ENCODE measurements around the gene HDAC7.

HDAC7 gene

DNA sequence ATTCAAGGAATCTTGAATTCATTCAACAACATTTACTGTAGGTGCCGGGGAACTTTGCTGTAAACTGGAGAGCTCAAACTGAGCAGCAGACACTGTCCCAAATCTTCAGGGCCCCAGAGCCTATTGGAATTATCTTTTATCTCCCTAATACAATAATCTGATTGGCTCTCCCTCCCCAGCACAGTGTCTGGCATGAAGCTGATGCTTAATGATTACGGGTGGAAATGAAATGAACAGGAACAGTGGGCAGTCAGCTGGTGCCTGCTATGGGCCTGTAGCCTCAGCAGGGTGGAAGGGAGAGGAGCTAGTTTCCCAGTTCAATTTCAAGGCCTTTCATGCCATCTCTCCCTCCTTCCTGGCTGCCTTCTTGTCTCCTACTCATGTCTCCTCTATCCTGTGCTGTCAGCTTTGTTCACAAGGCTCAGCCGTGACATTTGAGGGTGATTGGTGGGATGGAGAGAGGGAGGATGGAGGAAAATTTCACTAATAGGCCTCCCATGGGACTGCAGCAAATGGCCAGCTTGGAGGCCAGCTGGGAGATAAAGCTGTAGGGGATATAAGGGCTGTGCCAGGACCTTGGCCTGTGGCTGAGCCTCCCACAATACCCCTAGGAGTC is 56.7 kb downstream of the HDAC7 start:
- DNase-seq (ENCODE audit: low read depth in 3 of 3) = no peak

DNA sequence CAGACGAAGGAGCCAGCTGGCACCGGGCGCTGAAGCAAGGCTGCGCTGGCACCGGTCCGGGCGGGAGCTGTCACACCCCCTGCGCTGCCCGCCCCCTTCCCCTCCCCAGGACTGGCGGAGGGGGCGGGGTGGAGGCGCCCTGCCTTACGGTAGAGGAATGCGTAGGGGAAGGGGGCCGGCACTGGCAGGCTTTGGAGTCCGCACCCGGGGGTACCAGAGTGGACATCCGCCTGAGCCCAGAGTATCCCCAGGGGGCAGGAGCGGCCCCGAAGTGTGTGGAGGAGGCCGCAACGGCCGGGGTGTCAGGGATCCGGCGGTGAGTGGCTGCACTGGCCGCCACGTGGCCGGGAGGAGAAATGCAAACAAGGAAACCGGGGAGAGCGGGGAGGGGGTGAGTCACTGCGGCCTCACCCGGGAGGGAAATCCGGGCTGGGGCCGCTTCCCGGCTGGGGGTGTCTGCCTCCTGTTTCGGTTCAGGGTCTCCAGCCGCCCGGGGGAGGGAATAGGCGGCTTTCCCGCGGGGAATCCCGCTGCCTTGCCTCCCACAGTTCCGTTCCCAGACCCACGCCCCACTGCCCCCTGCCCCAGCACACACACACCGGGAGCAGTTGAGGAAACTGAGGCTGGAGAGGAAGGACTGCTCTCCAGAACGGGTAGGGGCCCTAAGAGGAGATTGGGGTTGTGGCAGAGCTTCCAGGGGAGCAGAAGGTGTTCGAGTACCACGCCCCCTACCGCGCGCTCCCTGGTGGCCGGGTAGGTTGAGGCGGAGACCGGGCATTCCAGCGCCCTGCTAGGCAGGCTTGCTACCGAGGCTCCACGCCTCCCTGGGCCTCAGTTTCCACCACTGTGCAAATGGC is 60.6 kb downstream of the HDAC7 start, which contains the start of gene RAPGEF3:
TSS of gene RAPGEF3 (minus strand) at position 47 of the 857 bp plus-strand sequence. CDS start 324 bp downstream, outside the sequence.
- DNase-seq (ENCODE audit: low read depth in 3 of 3) = peak; percentile 45 to 52 (median 46)

DNA sequence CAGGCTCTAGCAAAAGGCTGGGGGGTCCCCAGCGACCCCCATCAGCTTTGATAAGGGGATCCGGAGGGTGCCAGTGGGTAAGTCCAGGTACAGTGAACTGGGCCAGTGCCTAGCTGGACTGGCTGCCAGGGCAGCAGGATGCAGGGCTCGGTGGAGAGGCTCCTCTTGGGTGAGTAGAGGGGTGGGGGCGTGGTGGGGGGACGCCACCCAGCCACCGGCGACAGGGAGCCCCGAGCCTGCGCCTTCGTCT is 61.2 kb downstream of the HDAC7 start:
- DNase-seq (ENCODE audit: low read depth in 3 of 3) = no peak

DNA sequence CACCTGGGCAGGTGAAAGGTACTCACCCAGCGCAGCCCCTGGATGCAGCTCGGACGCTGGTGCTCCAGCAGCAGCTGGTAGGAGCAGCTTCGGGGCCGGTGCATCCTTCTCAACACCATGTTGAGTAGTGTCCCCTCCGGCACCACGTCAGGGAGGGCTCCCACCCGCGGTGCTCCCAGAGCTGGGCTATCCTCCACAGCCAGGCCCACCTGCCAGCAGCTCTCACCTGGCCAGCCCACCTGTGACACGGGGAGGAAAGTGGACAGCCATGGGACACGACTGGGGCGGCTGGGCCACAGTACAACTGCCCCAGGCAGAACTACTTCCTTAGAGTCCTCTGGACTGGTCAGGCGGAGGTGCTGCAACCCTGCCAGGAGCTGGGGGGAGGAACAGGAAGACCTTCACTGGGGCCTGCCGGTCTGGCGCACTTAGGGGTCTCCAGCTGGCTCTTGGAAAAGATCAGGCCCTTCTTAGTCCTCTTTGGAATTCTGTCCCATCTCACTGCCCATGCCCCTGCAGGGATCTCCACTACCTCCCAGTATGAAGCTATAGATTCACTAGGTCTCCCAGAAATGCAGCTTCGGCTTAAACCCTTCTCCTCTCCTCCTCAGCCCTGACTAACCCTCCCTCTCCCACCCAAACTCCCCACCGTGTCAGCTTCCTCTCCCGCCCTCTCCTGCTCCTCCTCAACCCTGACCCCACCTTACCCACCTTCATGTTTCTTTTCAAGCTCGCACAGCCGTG is 61.7 kb downstream of the HDAC7 start:
- no peak for DNase-seq (ENCODE audit: low read depth in 3 of 3)

DNA sequence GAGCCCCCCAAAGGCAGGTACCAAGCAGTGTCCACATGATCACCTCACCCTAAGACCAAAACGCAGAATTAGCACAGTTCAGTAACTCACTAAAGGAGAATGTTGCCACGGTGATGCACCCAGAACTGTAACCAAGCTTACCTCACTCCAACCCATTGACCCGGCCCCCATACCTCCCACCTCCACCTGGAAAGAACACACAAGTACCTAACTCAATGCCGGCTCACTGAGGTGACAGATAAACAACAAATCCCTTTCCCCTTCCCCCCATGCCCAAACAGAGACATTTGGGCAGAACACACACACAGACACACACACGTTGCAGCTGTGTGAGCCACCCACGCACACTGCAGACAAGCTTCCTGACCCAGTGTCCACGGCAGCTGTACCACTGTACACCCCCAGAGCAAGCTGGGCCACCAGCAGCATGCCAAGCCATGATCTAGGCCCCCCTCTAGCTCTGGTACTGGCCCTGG is 62.3 kb downstream of the HDAC7 start:
- no peak for DNase-seq (ENCODE audit: low read depth in 3 of 3)

DNA sequence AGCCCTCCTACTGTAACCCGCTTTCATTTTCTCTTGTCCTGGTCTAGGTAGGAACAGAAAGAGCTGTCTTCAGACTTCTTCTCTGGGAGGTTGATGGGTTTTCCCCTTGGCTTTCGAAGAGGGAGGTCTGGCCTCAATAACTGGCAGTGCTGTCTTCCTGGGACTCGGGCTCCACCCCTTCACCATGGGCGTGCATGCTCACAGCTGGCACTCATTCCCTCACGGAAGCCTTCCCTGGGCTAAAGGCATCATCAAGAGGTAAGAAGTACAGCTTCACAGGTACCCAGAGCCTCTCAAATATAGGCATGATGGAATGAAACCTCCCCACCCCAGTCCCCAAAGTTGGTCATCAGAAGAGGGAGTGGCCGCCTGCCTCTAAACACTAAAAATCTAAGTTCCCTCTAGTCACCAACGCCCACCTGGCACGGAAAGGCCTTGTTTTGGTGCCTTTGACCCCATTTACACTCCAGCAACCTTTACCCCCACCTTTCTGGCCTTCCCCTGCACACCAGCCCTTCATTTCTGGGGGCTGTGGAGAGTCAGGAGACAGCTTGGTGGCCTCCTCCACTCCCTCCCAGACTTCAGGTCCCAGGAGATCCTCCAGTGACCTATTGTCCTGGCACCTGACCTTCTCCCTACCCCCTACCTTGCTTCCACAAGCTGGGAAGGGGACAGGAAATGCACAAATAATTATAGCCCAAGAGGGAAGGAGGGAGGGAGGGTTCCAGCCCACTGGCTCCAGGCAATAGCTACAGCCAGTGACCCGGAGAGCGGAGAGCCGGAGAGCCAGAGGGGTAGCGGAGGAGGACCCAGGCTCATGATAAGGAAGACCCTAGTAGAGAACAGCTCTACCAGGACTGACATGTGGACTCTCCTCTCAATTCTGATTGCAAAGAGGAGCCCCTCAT is 63.8 kb downstream of the HDAC7 start:
- DNase-seq (ENCODE audit: low read depth in 3 of 3) = no peak

DNA sequence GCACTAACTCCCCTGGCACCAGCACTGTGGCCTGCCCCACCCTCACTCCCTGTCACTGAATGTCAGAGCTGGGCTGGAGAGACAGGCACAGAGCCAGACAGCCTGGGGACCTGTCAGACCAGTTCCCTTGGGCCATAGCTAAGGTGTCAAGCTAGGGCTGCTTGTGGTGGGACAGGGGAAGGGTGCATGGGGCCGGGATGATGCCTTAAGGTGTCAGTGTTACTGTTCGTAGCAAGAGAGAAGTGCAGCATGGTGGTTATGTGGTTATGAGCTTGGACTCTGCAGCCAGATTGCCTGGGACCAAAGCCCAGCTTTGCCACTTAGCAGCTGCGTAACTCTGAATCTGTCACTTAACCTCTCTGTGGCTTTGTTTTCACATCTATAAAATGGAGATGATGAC is 64.8 kb downstream of the HDAC7 start:
- DNase-seq (ENCODE audit: low read depth in 3 of 3) = no peak

DNA sequence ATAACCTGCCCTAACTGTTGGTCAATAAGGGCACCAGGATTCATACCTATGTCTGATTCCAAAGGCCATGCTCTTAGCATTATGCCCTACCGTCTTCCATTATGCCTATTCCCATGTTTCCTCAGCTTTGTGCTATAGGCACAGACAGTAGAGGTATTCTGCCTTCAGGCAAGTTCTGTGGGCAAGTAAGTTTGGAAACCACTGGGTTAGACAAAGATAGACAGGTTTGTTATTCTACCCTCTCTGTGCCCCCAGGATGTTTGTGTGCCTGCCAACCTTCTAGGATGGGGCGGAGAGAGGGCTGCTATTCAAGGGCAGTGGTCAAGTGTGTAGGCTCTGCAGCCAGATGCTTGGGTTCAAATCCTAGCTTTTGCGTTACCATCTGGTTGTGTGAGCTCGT is 65.6 kb downstream of the HDAC7 start:
- no peak for DNase-seq (ENCODE audit: low read depth in 3 of 3)

DNA sequence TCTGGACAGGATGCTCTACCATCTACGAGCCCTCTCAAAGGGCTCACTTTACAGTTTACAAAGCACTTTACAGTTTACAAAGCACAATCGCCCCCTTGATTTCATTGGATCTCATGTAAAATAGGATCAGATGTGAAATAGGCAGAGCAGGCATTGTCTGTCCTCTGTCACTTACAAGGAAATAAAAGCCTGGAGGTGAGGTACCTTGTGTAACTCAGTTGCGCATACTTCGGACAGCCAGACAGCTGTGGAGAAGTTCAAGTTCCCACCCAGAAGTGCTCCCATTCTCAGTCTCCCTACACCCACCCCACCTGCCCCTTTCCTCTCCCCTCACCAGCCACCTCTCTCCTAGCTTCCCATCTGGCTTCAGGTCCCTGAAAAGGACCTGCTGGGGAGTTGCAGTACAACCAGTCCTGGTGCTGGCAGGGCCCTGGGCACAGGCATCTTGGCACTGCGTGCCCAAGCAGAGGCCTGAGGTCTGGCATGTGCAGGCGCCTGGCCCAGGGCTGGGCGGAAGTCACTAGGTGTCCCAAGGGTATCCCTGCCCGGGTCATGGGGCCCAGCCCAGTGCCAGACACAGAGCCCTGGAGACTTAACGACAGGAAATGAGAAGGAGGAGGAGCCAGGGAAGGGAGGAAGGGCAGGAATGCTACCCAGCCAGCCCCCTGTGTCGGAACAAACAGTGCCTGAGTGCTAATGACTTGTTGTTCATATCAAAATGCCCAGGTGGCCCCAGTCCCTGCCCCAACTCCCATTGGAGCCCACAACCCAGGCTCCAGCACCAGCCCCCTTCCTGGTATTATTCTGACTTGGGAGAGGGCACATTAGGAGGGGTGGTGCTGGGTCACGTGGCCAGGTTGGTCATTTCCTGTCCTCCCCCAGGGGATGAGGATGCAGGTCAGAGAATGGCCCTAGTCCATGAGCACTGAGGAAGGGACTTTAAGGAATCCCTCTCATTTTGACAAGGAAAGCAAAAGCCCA is 66.4 kb downstream of the HDAC7 start:
- DNase-seq (ENCODE audit: low read depth in 3 of 3) = no peak

DNA sequence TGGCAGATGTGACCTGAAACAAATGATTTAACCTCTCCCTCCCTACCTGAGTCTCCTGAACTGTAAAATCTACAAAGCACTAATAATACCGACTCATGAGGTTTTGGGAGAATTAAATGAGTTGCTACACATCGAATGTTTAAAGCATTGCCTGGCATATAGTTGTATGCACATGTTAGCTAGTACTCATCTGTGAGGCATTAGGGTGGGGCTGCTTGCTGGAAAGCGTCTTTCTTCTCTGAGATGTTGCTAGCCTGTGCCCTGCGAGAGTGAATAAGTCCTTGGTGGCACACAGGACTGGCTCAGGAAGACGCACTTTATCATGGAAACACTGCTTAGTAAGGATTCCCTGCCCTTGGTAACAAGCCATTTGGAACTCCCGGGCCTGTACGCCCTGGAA is 67.2 kb downstream of the HDAC7 start:
- DNase-seq (ENCODE audit: low read depth in 3 of 3) = no peak

DNA sequence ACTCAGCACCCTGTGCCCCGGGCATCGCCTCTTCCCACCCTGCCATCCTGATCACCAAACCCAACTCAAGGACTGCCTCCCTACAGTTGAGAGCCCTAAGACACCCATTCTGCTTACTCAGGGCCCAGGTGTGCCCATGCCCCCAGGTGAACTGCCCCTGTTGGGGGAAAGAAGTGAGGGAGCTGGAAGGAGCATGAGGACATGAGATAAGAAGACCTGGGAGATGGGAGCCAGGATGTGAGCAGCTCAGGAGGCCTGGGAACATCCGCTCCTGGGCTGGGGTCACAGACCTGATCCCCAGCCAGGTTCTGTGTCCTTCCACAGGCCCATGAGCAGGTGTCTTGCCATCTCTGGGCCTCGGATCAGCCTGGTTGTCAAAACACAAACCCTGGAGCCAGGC is 67.6 kb downstream of the HDAC7 start:
- DNase-seq (ENCODE audit: low read depth in 3 of 3) = no peak

DNA sequence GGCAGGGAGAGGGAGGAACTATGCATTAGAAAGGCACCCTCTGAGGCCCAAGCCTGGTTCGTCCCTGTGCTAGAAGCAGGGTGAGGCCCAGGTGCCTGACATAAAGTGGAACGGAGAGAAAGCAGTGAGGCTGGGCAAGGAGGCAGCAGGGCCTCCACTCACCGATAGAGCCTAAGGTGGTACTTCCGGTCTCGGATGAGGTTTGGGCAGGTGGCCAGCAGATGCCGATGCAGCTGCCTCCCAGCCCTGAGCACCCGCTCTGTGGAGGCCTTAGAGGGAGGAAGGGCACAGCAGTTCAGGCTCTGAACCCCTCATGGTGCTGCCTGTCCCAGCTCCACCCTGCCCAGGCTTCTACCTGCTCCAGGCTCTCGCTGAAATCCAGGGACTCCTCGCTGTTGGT is 68.1 kb downstream of the HDAC7 start:
- no peak for DNase-seq (ENCODE audit: low read depth in 3 of 3)

DNA sequence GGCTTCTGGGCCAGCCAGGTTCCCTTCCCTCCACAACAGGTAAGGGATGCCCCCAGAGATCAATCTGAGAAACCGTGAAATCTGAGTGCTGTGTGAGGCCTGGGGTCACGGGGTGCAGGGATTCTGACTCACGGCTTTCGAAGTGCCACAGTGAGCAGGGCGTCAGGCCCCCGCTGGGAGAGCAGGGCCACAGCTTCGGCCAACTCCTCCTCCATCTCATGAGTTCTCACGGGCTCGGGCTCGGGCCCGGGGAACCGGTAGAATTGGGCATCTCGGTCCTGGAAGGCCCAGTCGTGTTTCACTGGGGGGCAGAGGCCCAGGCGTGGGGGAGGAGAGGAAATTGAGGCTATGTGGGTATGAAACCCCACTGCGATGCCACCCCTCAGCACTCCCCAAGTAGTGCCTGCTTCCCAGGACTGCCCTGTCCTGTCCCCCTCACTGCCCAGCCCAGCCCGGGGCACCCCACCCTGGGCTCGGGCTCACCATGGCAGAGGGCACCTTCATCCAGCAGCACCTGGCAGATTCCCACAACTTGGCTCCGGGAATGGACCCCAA is 68.7 kb downstream of the HDAC7 start:
- DNase-seq (ENCODE audit: low read depth in 3 of 3) = no peak

DNA sequence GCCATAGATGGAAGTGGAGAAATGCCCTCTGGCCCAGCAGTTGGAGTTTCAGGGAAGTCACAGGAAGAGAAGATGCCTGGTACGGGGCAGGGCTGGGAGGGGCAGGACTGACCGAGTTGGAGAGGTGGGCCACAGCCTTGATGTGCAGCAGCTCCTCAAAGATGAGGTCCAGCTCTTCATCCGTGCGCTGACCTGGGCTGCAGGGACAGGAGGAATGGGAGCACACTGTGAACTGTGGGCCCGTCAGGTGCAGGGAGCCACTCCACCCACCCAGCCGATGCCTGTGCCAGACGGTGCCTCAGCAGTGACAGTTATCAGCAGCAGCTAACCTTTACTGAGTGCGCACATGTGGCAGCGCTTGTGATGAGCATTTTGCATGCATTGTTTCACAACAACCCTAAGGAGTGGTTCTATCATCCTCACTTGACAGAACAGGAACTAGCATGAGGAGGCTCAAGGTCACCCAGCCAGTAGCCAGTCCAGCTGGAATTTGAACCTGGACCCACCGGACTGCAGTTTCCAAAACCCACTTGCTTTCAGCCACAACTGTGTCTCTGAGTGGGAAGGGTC is 69.4 kb downstream of the HDAC7 start:
- DNase-seq (ENCODE audit: low read depth in 3 of 3) = no peak

DNA sequence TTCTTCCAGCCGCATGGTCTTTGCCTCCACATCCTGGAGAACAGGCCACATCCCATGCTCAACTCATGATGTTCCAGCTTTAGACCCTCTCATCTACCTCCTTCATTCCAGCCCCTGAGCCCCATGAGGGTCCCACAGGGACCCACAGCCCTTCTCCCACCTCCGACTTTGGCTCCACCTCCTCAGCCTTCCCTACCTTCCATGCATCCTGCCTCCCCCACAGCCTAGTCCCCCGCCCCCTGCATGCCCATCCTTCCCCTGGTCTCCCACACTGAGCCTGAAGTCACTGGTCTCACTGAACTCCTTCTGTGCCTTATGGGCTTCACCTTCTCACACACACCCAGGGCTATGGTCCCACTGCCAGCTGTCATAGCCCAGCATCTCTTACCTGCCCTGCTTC is 70.8 kb downstream of the HDAC7 start:
- DNase-seq (ENCODE audit: low read depth in 3 of 3) = no peak

DNA sequence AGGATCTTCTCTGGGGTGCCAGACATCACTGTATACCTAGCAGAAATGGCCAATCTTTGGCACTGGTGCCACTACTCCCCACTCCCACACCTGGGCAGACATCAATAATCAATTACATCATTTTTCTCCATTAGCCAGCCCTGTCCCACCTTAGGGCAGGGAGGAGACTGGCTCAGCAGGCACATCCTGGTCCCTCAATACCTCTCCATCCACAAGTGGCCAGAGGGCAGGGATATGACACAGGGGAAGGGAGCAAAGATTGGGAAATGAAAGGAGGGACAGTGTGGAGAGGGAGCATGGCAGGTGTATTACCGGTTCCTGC is 71.2 kb downstream of the HDAC7 start:
- no peak for DNase-seq (ENCODE audit: low read depth in 3 of 3)

DNA sequence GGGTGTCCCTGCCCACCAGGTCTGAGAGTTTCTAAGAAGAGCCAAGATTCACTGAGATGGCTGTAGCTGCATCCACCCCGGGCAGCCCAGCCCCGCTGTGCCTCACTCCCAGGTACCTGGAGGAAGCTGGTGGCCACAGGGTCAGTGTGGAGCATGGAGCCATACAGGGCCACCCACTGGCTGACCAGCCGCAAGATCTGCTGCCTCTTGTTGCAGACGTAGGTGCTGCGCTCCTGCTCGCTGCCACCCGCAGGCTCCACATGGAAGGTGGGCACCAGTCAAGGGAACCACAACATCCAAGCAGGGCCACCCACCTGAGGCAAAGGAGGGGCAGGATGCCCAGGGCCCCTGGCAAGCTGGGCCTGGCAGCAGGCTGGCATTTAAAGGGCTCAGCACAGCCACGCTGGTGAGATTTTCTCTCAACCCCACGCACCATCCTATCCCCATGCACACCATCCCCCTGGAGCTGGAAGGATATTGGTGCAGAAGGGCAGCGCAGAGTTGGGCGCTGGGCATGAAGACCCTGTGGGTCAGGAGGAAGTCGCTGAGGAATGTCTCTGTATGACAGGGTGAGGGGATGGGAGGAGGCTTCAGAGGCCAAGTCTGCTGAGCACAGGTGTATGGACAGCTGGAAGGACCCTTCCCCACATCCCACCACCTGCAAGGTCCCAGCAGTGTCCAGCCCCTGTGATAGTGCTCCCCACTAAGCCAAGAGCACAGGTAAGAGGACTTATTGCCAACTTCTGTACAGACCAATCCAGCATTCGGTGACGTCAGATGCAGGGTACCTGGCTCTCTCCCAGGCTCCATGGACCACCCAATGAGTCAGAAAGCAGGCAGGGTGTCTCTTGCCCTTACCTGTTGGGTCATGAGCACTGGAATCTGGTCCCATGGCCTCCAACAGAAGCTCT is 71.9 kb downstream of the HDAC7 start:
- no peak for DNase-seq (ENCODE audit: low read depth in 3 of 3)

DNA sequence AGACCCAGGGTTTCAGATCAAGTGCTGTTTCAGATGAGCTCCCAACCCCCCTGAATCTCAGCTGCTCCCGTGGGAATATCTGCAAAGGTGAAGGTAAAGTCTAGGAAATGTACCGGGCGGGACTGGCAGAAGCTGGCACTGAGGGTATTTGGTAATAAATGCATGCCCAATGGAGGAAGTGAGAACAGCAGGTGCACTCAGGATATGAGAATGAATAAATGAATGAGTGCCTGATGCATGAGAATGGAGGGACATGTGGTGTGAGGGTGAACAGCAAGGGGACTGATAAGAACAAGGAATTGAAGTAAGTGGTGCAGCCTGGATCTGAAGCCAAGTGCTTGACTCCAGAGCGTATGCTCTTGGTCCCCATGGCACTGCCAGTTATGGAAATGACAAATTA is 72.6 kb downstream of the HDAC7 start:
- no peak for DNase-seq (ENCODE audit: low read depth in 3 of 3)

DNA sequence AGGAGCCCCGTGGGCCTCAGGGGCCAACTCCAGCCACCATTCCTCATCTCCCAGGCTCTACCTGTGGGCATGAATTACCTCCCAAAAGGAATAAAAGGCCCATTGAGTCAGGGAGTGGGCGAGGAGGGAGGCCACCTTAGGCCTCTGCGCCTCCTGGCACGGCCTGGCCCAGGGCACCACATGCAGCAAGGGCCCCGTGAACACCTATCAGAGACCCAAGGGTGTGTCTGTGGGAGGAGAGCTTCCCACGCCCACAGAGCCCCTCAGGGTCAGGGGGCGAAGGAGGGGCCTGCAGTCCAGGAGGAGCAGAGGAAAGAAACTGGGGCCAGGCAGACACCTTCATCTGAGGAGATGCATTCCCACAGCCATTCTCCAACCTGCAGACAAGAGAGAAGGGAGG is 73.2 kb downstream of the HDAC7 start:
- DNase-seq (ENCODE audit: low read depth in 3 of 3) = no peak
